PFSK-1 (cell line): ENCODE measurements around the gene SLC4A1.

Experiments
- FOXP2 ChIP-seq: optimal IDR thresholded peaks from 2 replicates; pipeline ENCODE3; 2011; ENCODE audit warnings: borderline replicate concordance, control low read depth, inconsistent platforms; ENCODE audit not compliant: insufficient read depth; ENCODE audit errors: extremely low read length, extremely low read depth
- POLR2AphosphoS5 ChIP-seq: IDR thresholded peaks from 2 replicates; pipeline ENCODE4 v1.6.1; 2012; ENCODE audit warnings: low read depth, mild to moderate bottlenecking, control low read depth, low read length, moderate library complexity
- REST ChIP-seq, 2 experiments: IDR thresholded peaks; 2 replicates each; pipeline versions ENCODE4 v1.6.1 to v1.8.0; 2011 to 2012; ENCODE audit warnings: low read depth in 2 of 2, low read length in 2 of 2, control low read depth in 1 of 2, inconsistent platforms in 1 of 2, mild to moderate bottlenecking in 1 of 2, moderate library complexity in 1 of 2; ENCODE audit not compliant: insufficient read depth in 1 of 2
- SIN3A ChIP-seq: IDR thresholded peaks from 2 replicates; pipeline ENCODE4 v1.6.1; 2012; ENCODE audit warnings: mild to moderate bottlenecking, low read length, moderate library complexity, borderline replicate concordance; ENCODE audit not compliant: insufficient read depth
- TAF1 ChIP-seq: IDR thresholded peaks from 2 replicates; pipeline ENCODE4 v1.6.1; 2012; ENCODE audit warnings: low read length, control low read depth, borderline replicate concordance; ENCODE audit not compliant: insufficient read depth

The SLC4A1 gene

GRCh38 chr17:44287651-44288050 is 19.7 kb upstream of the SLC4A1 start:
- TF ChIP-seq REST (IDR thresholded peaks at IDR 0.05; ENCODE audit: insufficient read depth in 1 of 2, low read depth in 2 of 2, low read length in 2 of 2) (no peak), SIN3A (no peak), FOXP2 (no peak), TAF1 (no peak), POLR2AphosphoS5 (no peak)

- TF ChIP-seq TAF1 (no peak), SIN3A (no peak), POLR2AphosphoS5 (no peak), FOXP2 (no peak), REST (IDR thresholded peaks at IDR 0.05; ENCODE audit: insufficient read depth in 1 of 2, low read depth in 2 of 2, low read length in 2 of 2) (no peak)
These were observed 16.1 kb upstream of the SLC4A1 start for GRCh38 chr17:44284024-44284400.

GRCh38 chr17:44283344-44284023 is 15.5 kb upstream of the SLC4A1 start:
- TF ChIP-seq REST (IDR thresholded peaks at IDR 0.05; ENCODE audit: insufficient read depth in 1 of 2, low read depth in 2 of 2, low read length in 2 of 2) (no peak), POLR2AphosphoS5 (no peak), SIN3A (no peak), TAF1 (no peak), FOXP2 (no peak)

GRCh38 chr17:44282264-44282663 is 14.3 kb upstream of the SLC4A1 start:
- TF ChIP-seq REST (IDR thresholded peaks at IDR 0.05; ENCODE audit: insufficient read depth in 1 of 2, low read depth in 2 of 2, low read length in 2 of 2) (no peak), POLR2AphosphoS5 (no peak), FOXP2 (no peak), SIN3A (no peak), TAF1 (no peak)

GRCh38 chr17:44281570-44281969 is 13.6 kb upstream of the SLC4A1 start:
- no peak for TF ChIP-seq SIN3A
- TF ChIP-seq POLR2AphosphoS5 = no peak
- TF ChIP-seq FOXP2 = no peak
